Heart left ventricle (tissue), 16 donors: Measurements from ENCODE around the gene FAM32A. TPM values are rescaled to one million over a fixed set of nuclear protein-coding genes. Genes with fewer than 3 reads are reported as not detected.

ENCODE experiments used
- ATAC-seq, 4 donors: fragments of 200-7000 bp; cut with Tn5 transposase; one replicate each; pipeline ENCODE4 v1.9.1; 2020 to 2022; ENCODE audit warnings: moderate library complexity in 4 of 4, mild to moderate bottlenecking in 3 of 4, moderate number of reproducible peaks in 1 of 4
- DNase-seq, 5 donors: peaks; one replicate each; pipeline ENCODE4 v3.0.0-alpha.2; 2020
- H3K27ac ChIP-seq, 12 donors: fragments of 200-600 bp; sonication (generic) in 4 of 12; one replicate each; pipeline versions ENCODE4 v1.5.0 to v1.8.0; 2016 to 2022; ENCODE audit warnings: mild to moderate bottlenecking in 2 of 12
- H3K27me3 ChIP-seq, 9 donors: fragments of 200-600 bp; sonication (generic) in 2 of 9; one replicate each; pipeline versions ENCODE4 v1.5.1 to v1.8.0; 2016 to 2022; ENCODE audit warnings: mild to moderate bottlenecking in 3 of 9
- H3K36me3 ChIP-seq, 9 donors: fragments of 200-600 bp; sonication (generic) in 2 of 9; one replicate each; pipeline versions ENCODE4 v1.5.0 to v1.8.0; 2018 to 2022; ENCODE audit warnings: mild to moderate bottlenecking in 2 of 9
- H3K4me1 ChIP-seq, 12 donors: fragments of 200-600 bp; sonication (generic) in 4 of 12; one replicate each; pipeline versions ENCODE4 v1.5.0 to v1.8.0; 2016 to 2022; ENCODE audit warnings: mild to moderate bottlenecking in 3 of 12
- H3K4me3 ChIP-seq, 12 donors: fragments of 200-600 bp; sonication (generic) in 4 of 12; one replicate each; pipeline versions ENCODE4 v1.5.0 to v1.8.0; 2017 to 2022; ENCODE audit warnings: mild to moderate bottlenecking in 9 of 12, moderate library complexity in 4 of 12
- H3K9me3 ChIP-seq, 12 donors: fragments of 200-600 bp; sonication (generic) in 4 of 12; one replicate each; pipeline versions ENCODE4 v1.5.0 to v1.8.0; 2016 to 2022; ENCODE audit warnings: mild to moderate bottlenecking in 1 of 12
- CTCF ChIP-seq, 12 donors: fragments of 200-600 bp; sonication (generic) in 4 of 12; IDR thresholded peaks; one replicate each; pipeline versions ENCODE4 v1.5.0 to v1.8.0; 2018 to 2022; ENCODE audit warnings: antibody characterized with exemption in 12 of 12, mild to moderate bottlenecking in 5 of 12
- POLR2A ChIP-seq, 2 donors: fragments of 450-650 bp; IDR thresholded peaks; one replicate each; pipeline ENCODE4 v1.6.1; 2017; ENCODE audit warnings: antibody characterized with exemption in 2 of 2, mild to moderate bottlenecking in 2 of 2, moderate library complexity in 2 of 2
- WGBS, 4 donors: extraction: QIAGEN DNeasy Blood & Tissue Kit in 2 of 4; methylation state at CpG; one replicate each; pipeline versions ENCODE4 v1.1.5 to v1.1.7; 2013 to 2018; 5-methylcytosine and 5-hydroxymethylcytosine counted together
- intact Hi-C, 10 donors: fragments of 100-400 bp; cut with DNase I; formaldehyde crosslinking; loops; one replicate each; pipeline versions ENCODE4 v1.11.1 to v1.14.2; 2022
- polyA plus RNA-seq, 2 donors: library from polyadenylated mRNA; stranded (reverse); fragments of 200-250 nt; gene quantifications; one replicate each; pipeline ENCODE4 v1.2.3, GENCODE V29; 2013
- total RNA-seq, 9 donors: library from RNA; depleted of rRNA in 2 of 9; stranded (reverse); fragments of >200 nt in 2 of 9; fragmentation: NEBNext Ultra II Directional in 3 of 9; extraction: Animal tissue kit (Norgen Biotek cat#: 25700) in 3 of 9; gene quantifications; one replicate each; pipeline versions ENCODE4 v1.1.0 to v1.2.4, GENCODE V29; 2016 to 2023
- donor health status: ischemic (EF 13 %, LVEDD 7.1; RV severe dilation, severe dysfunction).
- donor health status: healthy with polysubstance abuse.
- donor health status: DM: no; HTN: yes; CAD: no.
- donor health status: DM: no; HTN: no; CAD: no.
- donor health status: ischemic (EF 25% LVEDD 6.9; RV normal size, moderate dysfunction).
- donor health status: ischemic (EF 25% LVEDD 5.7; RV mildly dilated, moderate dysfunction).
- donor health status: healthy.
- donor health status: DM: yes; HTN: yes; CAD: no.
- donor health status: ischemic (EF 35%, LVEDD 5.7; RV mildly dilated, moderate dysfunction).
- donor health status: nonischemic (EF 11% LVEDD 7.7; RV severe dilation, severe dysfunction).
- donor health status: DM: yes; HTN: yes; CAD: no.
- donor health status: PGD.
- donor health status: ischemic (EF 29% LVEDD 5.4; RV normal size, mild dysfunction).
- donor health status: nonischemic (EF 23%, LVEDD 6.1; RV moderate dilation, normal function).

Gene FAM32A
- total and polyA plus RNA-seq, 11 donors: 32.0 to 94.5 (median 37.5) TPM

- Histone ChIP-seq H3K27ac (no peak overlapping the region), H3K9me3 (peaks cover 0 to 34% (median 28%) of the 10 kb centered on the region in 12 donors), H3K27me3 (no peaks in the 10 kb centered on the region), H3K4me3 (no peak overlapping the region), H3K4me1 (no peaks in the 10 kb centered on the region), H3K36me3 (peaks cover 9 to 97% (median 78%) of the 10 kb centered on the region in 9 donors)
- DNase-seq (no peak), ATAC-seq (no peak)
- TF ChIP-seq POLR2A (IDR thresholded peaks at IDR 0.05) (no peak), CTCF (IDR thresholded peaks at IDR 0.05) (no peak)
- intact Hi-C loops: no loop called here
- 93 to 95% (median 94%) methylated on average over 3 of the region's 3 CpGs for WGBS, 4 donors
Measured at GRCh38 chr19:16222806-16223205, 37.6 kb downstream of the FAM32A start.

- H3K4me3 ChIP-seq: no peak overlapping the region
- peaks cover 0 to 34% (median 28%) of the 10 kb centered on the region in 12 donors for H3K9me3 ChIP-seq
- ATAC-seq: no peak
- TF ChIP-seq CTCF (IDR thresholded peaks at IDR 0.05) (no peak), POLR2A (IDR thresholded peaks at IDR 0.05) (no peak)
- H3K4me1 ChIP-seq: no peaks in the 10 kb centered on the region
- H3K27ac ChIP-seq: no peak overlapping the region
- peak in 1 of 5 donors; percentile 48 for DNase-seq
- H3K27me3 ChIP-seq: no peaks in the 10 kb centered on the region
- intact Hi-C loops: no loop called here
- peaks cover 9 to 97% (median 83%) of the 10 kb centered on the region in 9 donors for H3K36me3 ChIP-seq
- WGBS, 4 donors: 83 to 92% (median 88%) methylated on average over 11 to 15 of the region's 15 CpGs
Measured at GRCh38 chr19:16223746-16224145, 38.5 kb downstream of the FAM32A start.

- Histone ChIP-seq H3K4me1 (no peaks in the 10 kb centered on the region), H3K27me3 (no peaks in the 10 kb centered on the region), H3K9me3 (peaks cover 0 to 33% (median 27%) of the 10 kb centered on the region in 12 donors), H3K27ac (no peak overlapping the region), H3K36me3 (peaks cover 9 to 100% (median 87%) of the 10 kb centered on the region in 9 donors), H3K4me3 (no peak overlapping the region)
- DNase-seq (peak in 1 of 5 donors; percentile 61), ATAC-seq (no peak)
- intact Hi-C loops: no loop called here
- TF ChIP-seq POLR2A (IDR thresholded peaks at IDR 0.05) (no peak), CTCF (IDR thresholded peaks at IDR 0.05) (no peak)
- 88 to 94% (median 93%) methylated on average over 15 to 32 of the region's 32 CpGs for WGBS, 4 donors
Measured at GRCh38 chr19:16224293-16225045, 39.3 kb downstream of the FAM32A start.

GRCh38 chr19:16225279-16226183, 40.3 kb downstream of the FAM32A start:
- intact Hi-C loops: no loop called here
- H3K27ac ChIP-seq: no peak overlapping the region
- H3K4me1 ChIP-seq: no peaks in the 10 kb centered on the region
- no peaks in the 10 kb centered on the region for H3K27me3 ChIP-seq
- peaks cover 0 to 23% (median 17%) of the 10 kb centered on the region in 12 donors for H3K9me3 ChIP-seq
- H3K4me3 ChIP-seq: no peak overlapping the region
- H3K36me3 ChIP-seq: peaks cover 5 to 100% (median 88%) of the 10 kb centered on the region in 9 donors
- ATAC-seq: no peak
- TF ChIP-seq POLR2A (IDR thresholded peaks at IDR 0.05) (no peak), CTCF (IDR thresholded peaks at IDR 0.05) (no peak)
- 87 to 92% (median 90%) methylated on average over 15 to 21 of the region's 21 CpGs for WGBS, 4 donors
- DNase-seq: peak in 1 of 5 donors; percentile 32
